Measurements from ENCODE around the gene PBX1. TPM values are rescaled to one million over a fixed set of nuclear protein-coding genes. Genes with fewer than 3 reads are reported as not detected.

PBX1 gene
- total RNA-seq, 4 donors from 2014 or later: 25.8 to 31.0 (median 27.1) TPM

DNA sequence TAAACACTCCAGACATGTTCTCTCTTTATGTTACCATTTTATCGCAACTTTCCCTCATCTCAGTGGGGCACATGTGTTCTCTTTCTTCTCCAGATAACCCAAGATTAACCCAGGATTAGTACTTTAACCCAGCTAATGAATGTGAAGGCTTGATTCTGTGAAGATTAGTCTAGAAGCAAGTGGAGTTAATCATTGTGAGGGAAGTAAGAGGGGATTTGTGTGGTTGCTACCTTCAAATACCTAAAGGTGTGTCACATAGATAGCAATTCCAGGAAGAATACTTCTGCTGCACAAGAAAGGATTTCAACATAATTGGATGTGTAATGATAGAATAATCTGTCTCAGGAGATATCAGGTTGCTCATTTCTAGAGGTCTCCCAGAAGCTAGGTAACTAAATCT, 327.1 kb downstream of the PBX1 start:
- no peak overlapping the region for H3K27ac ChIP-seq
- no peak for DNase-seq (ENCODE audit: low spot score in 2 of 2)
- H3K27me3 ChIP-seq: no peaks in the 10 kb centered on the region
- no peaks in the 10 kb centered on the region for H3K4me1 ChIP-seq
- no peak for TF ChIP-seq EP300 (IDR thresholded peaks at IDR 0.05)
- TF ChIP-seq, protein P1, sequence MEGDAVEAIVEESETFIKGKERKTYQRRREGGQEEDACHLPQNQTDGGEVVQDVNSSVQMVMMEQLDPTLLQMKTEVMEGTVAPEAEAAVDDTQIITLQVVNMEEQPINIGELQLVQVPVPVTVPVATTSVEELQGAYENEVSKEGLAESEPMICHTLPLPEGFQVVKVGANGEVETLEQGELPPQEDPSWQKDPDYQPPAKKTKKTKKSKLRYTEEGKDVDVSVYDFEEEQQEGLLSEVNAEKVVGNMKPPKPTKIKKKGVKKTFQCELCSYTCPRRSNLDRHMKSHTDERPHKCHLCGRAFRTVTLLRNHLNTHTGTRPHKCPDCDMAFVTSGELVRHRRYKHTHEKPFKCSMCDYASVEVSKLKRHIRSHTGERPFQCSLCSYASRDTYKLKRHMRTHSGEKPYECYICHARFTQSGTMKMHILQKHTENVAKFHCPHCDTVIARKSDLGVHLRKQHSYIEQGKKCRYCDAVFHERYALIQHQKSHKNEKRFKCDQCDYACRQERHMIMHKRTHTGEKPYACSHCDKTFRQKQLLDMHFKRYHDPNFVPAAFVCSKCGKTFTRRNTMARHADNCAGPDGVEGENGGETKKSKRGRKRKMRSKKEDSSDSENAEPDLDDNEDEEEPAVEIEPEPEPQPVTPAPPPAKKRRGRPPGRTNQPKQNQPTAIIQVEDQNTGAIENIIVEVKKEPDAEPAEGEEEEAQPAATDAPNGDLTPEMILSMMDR (IDR thresholded peaks at IDR 0.05): no peak
- no peaks in the 10 kb centered on the region for H3K9me3 ChIP-seq
- no peaks in the 10 kb centered on the region for H3K36me3 ChIP-seq
- 93 to 97% methylated on average over 1 of the region's 1 CpG for WGBS, 2 donors
- H3K4me3 ChIP-seq: no peak overlapping the region

DNA sequence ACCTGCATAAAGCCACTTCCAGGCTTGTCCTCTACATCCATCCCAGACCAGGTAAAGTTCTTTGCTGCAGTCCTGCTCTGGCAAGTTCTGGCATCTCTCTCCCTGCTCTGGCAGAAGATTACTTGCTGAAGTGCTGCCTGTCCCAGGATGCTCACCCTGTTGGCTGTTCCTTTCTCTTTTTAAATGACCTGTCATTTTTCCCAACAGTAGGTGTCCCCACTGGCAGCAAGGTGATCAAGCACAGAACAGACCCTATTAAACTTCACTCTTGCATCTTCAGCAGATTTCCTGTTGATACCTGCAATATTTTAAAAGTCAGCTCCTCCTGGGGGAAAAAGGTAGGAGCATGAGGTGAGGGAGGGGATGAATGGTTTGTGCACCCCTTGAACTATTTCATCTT, 332.6 kb downstream of the PBX1 start:
- TF ChIP-seq, protein P1 (IDR thresholded peaks at IDR 0.05): no peak
- TF ChIP-seq EP300 (IDR thresholded peaks at IDR 0.05): no peak
- TF ChIP-seq POLR2A (IDR thresholded peaks at IDR 0.05): no peak
- H3K4me3 ChIP-seq: no peak overlapping the region
- no peak for DNase-seq (ENCODE audit: low spot score in 2 of 2)
- no peak overlapping the region for H3K27ac ChIP-seq
- H3K27me3 ChIP-seq: no peaks in the 10 kb centered on the region
- H3K9me3 ChIP-seq: no peaks in the 10 kb centered on the region
- H3K36me3 ChIP-seq: no peaks in the 10 kb centered on the region
- H3K4me1 ChIP-seq: no peaks in the 10 kb centered on the region

DNA sequence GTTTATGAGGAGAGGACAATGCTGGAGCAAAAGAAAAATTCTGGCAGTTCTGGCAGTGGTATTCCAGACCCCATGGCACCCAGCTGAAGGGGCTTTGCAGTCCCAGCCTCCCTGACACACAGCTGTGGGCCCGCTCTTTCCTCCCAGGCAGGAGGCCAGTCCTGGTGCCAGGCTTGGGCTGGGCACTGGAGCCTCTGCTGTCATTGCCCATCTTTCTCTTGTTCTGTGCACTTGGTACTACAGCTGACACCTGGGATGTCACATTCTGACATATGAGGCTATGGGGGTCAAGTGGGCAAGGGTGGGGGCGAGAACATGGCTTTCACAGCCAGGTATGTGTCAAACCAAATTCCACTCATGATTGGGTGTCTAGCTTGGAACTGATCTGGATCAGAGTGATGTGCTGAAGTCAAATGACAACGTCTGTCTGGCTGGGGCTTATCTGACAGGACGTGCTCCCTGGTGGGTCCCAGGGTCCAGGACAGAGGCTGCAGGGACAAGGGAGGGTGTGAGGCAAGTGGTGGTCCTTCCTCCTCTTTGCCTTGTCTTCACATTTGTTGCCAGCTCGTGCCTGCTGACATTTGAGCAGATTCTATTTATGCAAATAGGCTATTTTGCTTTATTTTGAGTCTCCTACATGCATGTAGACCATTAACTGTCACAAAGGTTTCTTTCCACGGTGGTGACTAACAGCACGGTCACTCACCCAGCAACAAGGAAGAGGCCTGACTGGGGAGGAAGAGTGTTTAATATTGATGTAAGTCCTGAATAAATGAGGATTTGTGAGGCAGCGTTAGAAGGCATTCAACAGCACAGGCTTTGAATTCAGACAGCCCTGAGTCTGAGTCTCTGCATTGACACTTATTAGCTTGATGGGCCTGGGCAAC, 336.3 kb downstream of the PBX1 start:
- Histone ChIP-seq H3K36me3 (no peaks in the 10 kb centered on the region), H3K27ac (no peak overlapping the region), H3K4me1 (no peaks in the 10 kb centered on the region), H3K27me3 (no peaks in the 10 kb centered on the region), H3K9me3 (peaks cover 0 to 4% (median 2%) of the 10 kb centered on the region in 4 donors), H3K4me3 (no peak overlapping the region)
- WGBS, 2 donors: 53 to 61% methylated on average over 8 of the region's 8 CpGs
- DNase-seq (ENCODE audit: low spot score in 2 of 2): no peak
- TF ChIP-seq, protein P1 (IDR thresholded peaks at IDR 0.05): no peak
- TF ChIP-seq POLR2A (IDR thresholded peaks at IDR 0.05) (no peak), EP300 (IDR thresholded peaks at IDR 0.05) (no peak)

DNA sequence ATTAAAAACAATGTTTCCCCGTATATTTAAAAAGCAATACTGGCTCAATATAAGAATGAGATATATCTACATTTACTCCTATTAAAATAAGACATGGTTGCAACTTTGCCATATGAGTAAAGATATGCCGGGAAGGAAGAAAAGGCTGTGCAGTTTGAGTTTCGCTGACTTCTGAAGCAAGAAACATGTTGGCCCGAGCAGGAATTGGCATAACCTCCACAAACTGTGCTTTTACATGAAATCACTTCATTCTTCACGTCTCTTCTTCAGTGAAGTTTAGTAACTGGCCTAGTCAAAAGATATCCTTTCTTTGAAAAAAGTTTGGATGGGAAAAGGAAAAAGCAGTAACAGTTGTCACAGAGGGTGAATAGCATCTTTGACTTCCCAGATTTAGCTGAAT, 342.0 kb downstream of the PBX1 start:
- Histone ChIP-seq H3K4me1 (no peaks in the 10 kb centered on the region), H3K36me3 (no peaks in the 10 kb centered on the region), H3K4me3 (no peak overlapping the region), H3K27me3 (no peaks in the 10 kb centered on the region), H3K9me3 (peaks cover 0 to 4% (median 2%) of the 10 kb centered on the region in 4 donors), H3K27ac (no peak overlapping the region)
- no peak for TF ChIP-seq EP300 (IDR thresholded peaks at IDR 0.05)
- TF ChIP-seq, protein P1 (IDR thresholded peaks at IDR 0.05): no peak
- no peak for TF ChIP-seq POLR2A (IDR thresholded peaks at IDR 0.05)
- WGBS, 2 donors: 70 to 84% methylated on average over 5 of the region's 5 CpGs
- DNase-seq (ENCODE audit: low spot score in 2 of 2): no peak

Small RNA genes within 50 kb of the gene (small RNA-seq; reads per million reads assigned to genes)
- gene RF00017: not detected
- not detected for gene RF00019
- not detected for gene RNU6-171P
